Measurements from ENCODE around the gene CCL25.

The CCL25 gene

DNA sequence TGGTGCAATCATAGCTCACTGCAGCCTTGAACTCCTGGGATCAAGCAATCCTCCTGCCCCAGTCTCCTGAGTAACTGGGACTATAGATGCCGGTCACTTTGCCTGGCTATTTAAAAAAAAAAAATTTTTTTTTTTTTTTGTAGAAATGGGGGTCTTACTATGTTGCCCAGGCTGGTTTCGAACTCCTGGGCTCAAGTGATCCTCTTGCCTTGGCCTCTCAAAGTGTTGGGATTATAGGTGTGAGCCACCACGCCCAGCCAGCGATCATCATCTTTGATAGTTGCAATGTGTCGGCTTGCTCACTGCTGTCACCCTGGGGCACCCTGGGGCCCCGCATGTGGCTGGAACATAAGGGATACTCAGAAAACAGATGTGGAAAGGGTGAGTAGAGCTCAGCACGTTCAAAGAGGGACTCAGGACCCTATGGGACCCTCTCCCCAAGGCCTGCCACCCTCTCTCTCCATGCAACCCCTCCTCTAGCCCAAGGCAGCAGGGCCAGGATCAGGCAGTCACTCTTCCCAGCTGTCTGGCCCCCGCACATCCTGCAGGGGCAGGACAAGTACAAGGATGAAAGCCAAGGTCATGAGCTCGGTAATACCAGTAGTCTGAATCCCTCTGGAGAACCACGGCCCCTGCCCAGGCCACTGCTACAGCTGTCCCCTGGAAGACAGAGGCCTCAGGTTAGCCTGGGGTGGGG lies 6.5 kb upstream of the CCL25 start:
- DNase-seq = no peak

DNA sequence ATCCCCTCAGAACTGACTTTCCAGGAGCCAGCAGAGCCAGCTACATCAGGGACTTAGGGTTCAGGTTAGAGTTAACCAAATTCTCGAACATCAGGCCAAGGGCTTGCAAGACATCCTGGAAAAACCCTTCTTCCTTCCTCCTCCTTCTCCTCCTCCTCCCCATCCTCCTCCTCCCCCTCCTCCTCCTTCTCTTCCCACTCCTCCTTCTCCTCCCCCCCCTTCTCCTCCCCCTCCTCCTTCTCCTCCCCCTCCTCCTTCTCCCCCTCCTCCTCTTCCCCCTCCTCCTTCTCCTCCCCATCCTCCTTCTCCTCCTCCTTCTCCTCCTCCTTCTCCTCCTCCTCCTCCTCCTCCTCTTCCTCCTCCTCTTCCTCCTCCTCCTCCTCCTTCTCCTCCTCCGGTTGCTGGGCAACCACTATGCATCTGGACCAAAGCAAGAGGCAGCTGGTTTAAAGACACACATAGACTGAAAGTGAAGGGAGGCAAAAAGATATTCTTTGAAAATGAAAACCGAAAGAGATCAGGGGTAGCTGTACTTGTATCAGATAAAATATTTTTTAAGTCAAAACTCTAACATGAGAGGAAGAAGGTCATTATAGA lies 5.9 kb upstream of the CCL25 start:
- DNase-seq = no peak

DNA sequence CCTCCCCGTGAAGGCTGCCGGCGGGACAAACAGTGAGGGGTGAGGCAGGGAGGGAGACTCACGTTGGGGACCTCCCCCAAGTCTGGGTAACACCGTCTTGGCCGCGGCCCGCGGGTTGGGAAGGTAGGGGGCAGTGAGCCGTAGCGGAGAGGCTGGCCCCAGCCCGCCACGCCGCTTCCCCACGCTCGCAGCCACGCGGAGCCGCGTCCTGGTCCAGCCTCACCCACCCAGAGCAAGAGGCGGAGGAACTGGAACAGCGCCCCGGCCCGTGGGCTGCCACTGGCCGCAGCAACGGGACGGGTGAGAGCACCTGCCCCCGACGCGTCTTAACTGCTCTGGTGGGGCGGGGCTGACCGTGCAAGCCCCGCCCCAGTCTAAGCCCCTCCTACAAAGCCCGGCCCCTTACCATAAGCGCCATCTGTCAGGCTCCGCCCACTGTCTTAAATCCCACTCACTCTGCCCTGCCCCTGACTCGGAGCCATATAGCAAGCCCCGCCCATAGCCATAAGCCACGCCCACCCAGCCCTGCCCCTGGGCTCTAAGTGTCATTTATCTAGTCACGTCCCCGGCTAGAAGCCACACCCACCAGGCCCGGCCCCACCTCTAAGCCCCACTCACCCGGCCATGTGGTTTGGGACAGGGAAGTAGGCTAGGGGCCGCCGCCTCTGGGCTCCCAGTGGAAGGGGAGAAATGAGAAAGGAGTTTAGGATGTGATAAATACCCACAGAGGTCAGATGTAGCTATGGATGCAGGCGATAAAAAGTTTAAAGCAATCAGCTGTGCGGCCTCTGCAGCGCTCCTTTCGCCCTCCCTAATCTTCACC lies 2.1 kb upstream of the CCL25 start:
- peak; percentile 95 for DNase-seq

DNA sequence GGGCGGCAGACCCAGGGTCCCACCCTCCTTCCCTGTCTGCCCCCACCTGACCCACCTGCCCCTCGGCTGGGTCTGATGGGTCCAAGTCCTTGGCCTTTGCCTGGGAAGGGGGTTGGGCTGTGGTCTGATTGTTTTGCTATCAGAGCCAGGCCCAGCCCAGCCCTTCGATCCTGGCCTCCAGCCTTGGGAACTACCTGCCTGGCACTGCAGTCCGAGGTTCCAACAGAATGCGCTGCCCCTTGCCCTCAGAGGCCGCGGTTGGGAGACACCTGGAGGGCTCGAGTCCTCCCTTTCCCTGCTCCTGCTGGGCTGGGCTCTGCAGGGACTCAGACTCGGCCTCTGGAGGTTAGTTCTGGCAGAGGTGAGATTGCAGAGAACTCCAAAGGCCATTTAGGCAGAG lies 1.6 kb downstream of the CCL25 start:
- no peak for DNase-seq

DNA sequence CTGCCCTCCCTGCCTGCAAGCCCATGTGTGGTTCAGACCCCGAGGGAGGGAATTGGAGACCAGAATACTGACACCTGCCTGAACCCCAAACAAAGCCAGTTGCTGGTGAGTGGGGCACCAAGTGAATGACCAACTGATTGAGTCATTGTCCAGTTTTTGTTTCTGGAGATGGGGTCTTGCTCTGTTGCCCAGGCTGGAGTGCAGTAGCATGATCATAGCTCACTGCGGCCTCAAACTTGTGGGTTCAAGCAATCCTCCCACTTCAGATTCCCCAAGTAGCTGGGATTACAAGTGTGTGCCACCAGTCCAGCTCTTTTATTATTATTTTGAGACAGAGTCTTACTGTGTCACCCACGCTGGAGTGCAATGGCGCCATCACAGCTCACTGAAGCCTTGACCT lies 4.0 kb downstream of the CCL25 start:
- no peak for DNase-seq

DNA sequence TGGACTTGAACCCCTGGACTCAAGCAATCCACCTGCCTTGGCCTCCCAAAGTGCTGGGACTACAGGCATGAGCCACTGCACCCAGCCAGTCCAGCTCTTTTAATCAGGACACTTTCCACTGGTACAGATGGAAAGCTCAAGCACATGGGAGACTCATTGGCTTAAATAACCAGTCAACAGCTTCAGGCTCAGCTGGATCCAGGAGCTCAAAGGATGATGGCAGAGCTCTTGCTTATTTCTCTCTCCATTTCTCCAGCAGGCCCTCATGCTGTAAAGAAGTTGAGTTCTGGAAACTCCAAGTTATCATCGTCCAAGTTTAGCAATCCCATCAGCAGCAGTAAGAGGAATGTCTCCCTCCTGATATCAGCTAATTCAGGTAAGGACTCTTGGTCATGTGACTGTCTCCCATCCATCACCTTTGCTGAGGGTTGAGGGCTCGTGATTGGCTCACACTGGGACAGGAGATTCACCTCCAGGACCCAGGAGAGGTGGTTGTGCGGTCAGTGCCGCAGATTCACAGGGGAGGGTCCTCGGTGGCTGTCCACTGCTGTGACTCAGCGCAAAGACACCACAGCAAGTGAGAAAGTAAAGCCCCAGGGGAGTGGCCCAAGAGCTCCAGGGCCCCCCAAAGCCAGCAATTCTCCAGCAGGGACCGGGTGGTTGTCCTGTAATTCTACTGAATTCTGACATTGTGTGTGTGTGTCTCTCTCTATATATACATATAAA lies 5.1 kb downstream of the CCL25 start:
- no peak for DNase-seq

DNA sequence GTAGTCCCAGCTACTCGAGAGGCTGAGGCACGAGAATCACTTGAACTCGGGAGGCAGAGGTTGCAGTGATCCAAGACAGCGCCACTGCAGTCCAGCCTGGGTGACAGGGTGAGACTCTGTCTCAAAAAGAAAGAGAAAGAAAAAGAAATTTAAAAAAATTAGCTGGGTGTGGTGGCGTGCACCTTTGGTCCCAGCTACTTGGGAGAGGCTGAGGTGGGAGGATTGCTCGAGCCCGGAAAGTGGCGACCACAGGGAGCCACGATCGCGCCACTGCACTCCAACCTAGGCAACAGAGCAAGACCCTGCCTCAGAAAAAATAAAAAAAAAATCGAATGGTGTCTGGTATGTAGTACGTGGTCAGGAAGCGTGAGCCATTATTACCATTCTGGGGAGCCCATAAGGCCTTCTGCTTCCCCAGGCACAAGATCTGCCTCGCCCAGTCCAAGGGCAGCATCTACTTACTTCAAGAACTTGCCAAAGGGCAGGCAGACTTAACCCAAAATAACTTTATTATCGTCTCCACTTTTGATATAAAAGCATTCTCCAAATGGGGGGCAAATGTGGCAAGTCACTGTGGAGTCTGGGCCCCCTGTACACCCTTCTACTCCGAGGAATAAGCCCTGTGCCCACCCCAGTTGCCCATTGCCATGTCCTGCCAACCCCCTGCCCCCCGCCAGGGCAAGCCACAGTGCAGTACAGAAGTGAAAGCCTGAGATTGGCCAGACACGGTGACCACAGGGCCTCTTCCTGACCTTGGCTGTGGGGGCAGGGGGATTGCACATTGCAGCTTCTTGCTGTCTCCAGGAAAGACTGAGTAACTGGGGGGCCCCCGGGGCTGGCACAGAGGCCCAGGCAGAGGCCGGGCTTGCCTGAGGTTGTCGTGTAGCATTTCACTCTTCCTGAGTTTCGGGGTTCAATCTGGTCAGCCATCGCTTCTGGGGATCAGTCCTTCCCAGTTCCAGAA lies 12.6 kb downstream of the CCL25 start:
- DNase-seq = no peak

DNA sequence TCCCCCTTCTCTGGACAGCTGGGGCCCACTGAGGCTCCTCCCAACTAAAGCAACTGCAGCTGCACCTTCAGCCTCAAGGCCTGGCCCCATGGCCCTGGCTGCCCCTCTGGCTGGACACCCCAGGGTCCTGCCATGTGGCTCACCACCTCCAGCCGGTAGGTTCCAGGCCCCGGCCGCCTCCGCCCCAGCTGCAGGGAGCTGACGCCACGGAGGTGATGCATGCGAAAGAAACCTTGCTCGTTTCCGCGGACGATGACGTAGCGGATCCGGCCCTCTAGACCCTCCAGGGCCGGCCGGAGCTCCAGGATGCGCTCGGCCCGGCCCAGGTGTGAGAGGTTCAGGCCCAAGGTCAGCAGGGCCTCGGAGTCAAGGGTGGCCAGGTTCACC lies 13.3 kb downstream of the CCL25 start:
- no peak for DNase-seq

DNA sequence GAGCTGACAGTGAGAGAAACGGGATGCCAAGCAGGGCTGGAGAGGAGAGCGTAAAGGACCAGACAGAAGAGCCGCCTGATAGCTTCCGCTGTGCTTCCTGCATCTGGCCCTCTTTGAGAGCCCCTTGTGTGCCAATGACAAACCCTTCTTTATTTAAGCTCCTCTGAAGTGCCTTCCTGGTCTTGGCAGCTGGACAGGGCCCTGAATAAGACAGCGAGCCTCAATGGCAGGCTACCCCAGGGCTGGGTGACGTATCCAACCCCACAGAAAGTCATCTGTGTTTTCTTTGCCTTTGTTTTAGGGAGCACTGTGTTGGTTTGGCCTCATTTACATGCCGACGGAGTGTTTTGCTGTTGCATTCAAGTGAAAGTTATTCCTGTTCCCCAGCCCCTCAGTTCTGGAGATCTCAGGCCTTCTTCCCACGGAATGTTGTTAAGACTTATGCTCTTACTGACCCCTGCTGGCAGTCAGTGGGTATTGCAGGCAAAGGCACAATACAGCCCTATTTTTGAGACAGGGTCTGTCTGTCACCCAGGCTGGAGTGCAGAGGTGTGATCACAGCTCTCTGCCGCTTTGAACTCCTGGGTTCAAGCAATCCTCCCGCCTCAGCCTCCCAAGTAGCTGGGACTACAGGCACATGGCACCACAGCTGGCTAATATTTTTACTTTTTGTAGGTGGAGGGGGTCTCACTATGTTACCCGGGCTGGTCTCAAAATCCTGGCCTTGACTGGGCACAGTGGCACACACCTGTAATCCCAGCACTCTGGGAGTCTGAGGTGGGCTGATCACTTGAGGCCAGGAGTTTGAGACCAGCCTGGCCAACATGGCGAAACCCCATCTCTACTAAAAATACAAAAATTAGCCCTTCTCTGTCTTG lies 16.8 kb downstream of the CCL25 start:
- peak; percentile 25 to 42 for DNase-seq

DNA sequence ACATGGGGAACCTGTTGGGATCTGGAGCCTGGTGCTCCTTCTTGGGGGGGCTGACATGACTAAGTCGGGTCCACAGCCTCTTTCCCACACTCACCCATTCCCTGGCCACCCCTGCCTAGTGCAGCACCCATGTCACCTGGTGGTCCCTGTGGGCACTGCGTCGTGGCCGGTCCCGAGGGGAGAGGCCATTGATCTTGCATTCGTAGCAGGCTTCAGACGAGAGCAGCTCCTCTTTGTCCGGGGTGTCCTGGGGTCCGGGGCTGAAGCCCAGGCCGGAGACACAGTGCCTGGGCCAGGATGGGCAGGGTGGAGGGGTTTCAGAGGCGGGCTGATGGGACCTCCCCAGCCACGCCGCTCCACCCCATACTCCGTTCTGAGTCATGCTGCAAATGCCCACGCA lies 19.4 kb downstream of the CCL25 start:
- DNase-seq = no peak

DNA sequence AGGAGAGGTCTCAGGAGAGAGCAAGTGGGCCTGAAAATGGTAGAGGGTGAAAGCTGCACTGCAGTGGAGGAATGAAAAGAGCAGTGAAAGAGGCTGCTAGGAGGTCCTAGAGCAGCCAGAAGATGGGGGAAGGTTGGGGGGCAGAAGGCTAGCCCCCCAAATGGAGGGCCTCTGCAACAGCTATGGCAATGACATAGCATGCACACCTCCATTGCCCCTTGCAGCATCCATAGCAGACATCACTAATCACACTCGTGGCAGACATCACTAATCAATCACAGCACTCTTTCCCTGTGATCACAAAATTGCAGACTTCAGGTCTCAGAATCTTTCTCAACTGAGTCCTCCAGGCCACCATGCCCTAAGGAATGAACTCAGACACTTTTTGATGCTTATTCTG lies 21.9 kb downstream of the CCL25 start:
- DNase-seq = no peak

DNA sequence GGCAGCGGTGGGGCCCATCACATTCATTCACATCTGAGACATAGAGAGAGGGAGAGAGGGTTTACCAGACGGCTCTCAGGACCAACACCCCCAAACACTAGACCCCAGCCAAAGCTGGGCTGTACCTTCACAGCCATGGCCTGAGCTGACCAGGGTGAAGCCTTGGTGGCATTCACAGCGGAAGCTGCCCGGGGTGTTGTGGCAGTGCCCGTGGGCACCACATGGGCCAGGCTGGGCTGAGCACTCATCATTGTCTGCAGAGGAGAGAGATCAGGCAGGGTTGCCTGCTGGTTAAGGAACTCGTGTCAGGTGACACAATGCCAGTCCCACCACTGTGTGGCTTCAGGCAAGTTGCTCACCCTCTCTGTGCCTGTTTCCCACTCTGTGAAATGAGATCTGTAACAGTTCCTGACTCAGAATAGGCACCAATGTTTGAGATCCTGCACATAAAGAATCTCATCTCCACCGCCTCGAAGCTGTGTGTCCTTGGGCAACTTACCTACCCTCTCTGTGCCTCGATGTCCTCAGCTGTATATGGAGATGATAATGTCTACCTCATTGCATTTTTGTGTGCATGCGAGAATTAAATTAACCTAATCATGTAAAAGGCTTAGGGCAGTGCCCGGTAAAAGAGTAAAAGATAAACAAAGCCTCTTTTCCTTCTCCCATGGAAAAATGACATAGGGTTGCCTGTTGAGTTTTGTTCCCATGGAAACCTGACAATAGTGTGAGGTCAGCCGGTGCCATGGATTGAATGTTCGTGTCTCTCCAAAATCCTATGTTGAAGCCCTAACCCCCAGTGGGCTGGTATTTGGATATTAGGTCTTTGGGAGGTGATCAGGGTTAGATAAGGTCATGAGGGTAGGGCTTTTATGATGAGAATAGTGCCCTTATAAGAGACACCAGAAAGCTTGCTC lies 22.9 kb downstream of the CCL25 start:
- no peak for DNase-seq

DNA sequence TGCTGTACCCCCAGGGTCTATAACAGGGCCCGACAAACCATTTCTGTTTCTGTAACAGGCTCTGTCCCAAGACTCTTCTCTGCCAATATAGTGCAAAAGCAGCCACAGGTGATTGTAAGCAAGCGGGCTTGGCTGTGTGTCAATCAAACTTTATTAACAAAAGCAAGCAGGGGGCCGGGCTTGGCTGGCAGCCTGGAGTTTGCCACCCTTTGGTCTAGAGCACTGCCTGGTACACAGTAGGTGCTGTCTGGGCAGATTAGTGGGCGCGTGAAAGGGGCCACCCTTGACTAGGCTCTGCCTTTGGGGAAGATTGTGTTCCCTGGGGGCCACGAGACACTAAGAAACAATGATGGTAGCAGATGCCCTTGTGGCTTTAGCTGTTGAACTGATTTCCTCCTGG lies 27.4 kb downstream of the CCL25 start:
- no peak for DNase-seq

DNA sequence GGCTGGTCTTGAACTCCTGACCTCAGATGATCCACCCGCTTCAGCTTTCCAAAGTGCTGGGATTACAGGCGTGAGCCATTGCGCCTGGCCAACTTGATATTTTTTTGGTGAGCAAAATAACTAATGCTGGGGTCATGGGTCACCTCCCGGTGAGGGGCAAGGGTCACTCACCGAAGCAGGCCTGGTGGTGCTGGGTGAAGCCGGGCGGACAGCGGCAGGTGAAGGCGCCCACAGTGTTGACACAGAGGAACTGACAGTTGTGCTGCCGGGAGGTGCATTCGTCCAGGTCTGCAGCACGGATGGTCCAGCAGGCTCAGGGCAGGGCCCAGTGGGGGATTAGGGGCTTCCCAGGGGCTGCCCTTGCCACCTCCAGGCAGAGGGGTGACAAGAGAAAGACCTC lies 28.3 kb downstream of the CCL25 start:
- no peak for DNase-seq

DNA sequence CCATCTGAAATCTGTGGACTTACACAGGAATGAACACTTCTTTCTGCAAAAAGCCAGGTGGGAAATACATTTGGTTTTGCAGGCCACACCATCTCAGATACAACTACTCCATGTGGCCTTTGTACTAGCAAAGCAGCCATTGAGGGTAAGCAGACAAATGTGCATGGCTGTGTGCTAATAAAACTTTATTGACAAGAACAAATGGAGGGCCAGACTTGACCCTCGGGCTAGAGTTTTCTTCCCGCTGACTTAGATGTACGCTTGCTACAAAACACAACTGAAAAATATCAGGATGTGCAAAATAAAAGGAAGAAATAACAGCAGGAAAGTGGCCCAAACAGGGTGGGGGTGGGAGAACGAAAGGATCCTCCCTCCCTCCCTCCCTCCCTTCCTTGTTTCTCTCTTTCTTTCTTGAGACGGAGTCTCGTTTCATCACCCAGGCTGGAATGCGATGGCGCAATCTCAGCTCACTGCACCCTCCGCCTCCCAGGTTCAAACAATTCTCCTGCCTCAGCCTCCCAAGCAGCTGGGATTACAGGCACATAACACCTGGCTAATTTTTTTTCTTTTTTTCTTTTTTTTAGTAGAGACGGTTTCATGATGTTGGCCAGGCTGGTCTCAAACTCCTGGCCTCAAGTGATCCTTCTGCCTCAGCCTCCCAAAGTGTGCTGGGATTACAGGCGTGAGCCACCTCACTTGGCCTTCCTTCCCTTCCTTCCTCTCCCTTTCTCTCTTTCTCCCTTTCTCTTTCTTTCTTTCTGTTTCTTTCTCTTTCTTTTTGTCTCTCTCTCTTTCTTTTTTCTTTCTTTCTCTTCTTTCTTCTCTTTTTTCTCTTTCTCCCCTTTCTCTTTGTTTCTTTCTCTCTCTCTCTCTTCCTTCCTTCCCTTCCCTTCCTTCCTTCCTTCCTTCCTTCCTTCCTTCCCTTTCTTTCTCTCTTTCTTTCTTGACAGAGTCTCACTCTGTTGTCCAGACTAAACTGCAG lies 29.3 kb downstream of the CCL25 start:
- DNase-seq = no peak

DNA sequence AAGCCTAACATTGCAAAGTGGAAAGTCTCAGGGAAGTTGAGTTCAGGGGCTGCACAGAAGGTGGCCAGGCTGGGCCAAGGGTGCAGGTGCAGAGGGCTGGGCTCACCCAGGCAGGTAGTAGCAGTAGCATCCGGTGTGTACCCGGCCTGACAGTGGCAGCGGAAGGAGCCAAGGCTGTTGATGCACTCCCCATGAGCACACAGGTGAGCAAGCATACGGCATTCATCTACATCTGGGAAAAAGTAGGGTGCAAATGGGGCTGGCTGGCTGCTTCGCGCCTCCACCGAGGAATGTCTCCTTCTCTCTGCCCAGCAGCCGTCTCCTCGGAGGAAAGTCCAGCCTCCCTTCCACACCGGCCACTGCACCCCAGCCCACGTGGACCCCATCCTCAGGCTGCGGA lies 30.6 kb downstream of the CCL25 start:
- no peak for DNase-seq

DNA sequence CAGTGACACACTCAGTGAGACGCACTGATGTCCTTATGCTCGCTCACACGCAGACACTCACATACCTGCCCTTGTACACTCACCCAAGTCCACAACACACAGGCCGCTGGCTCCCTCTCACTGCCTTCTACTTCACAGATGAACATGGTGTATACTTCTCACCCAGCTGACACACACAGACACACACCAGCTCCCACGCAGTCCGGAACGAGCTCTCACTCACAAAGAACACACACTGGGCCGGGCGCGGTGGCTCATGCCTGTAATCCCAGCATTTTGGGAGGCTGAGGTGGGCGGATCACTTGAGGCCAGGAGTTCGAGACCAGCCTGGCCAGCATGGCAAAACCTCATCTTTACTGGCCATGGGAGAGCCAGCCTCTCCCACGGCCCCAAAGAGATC lies 31.6 kb downstream of the CCL25 start:
- no peak for DNase-seq

DNA sequence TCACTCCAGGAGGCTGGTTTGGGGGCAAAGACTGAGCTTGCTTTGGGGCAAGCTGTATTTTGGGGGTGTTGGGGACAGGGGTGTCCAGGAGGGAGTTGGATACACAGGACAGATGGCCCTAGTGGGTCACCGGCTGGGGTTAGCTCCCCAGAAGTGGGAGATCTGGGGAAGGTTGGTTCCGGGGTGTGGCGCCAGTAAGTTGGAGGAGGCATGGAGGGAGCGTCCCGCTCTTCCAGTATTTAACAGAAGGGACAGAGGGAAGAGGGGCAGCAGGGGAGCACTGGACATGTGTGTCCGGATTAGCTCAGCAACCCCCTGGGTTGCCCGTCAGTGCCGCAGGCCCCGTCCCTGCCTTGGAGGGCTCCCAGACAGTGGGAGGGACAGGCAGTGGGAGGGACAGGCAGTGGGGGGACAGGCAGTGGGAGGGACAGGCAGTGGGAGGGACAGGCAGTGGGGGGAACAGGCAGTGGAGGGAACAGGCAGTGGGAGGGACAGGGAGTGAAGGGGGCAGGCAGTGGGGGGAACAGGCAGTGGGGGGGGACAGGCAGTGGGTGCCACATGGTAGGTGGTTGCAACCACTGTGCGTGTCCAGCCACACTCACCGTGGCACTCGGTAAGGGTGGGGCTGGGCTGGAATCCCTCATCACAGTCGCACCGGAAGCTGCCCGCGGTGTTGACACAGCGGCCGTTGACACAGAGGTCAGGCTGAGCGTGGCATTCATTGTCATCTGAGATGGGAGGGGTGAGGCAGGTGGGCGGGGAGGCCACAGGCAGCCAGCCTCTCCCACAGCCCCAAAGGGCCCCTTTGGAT lies 33.2 kb downstream of the CCL25 start:
- no peak for DNase-seq

All from activated CD4-positive, alpha-beta T cell treated with anti-CD3 and anti-CD28 coated beads, Interleukin-2, amount 50 U/mL, for 48 hours (primary cell).